NCI-H82 treated with DMSO at 0.1 percent for 48 hours (cell line): Measurements from ENCODE around the gene ADAMTS3.
"Not testable (repeated sequence)": the region's sequence is repeated elsewhere in the genome, so short reads cannot be mapped to it uniquely, and the experiment has no call there.

Source experiments
- DNase-seq: peaks from one replicate; lab custom pipeline; 2025; ENCODE audit not compliant: unreplicated experiment; lab: John Stamatoyannopoulos, UW

The ADAMTS3 gene

GRCh38 chr4:72473434-72473900 lies 95.6 kb downstream of the ADAMTS3 start:
- DNase-seq: no peak

GRCh38 chr4:72471816-72472215 lies 97.2 kb downstream of the ADAMTS3 start:
- no peak for DNase-seq

GRCh38 chr4:72468904-72469502 lies 100.0 kb downstream of the ADAMTS3 start:
- DNase-seq: no peak

GRCh38 chr4:72467633-72468032 lies 101.4 kb downstream of the ADAMTS3 start:
- no peak for DNase-seq

DNA sequence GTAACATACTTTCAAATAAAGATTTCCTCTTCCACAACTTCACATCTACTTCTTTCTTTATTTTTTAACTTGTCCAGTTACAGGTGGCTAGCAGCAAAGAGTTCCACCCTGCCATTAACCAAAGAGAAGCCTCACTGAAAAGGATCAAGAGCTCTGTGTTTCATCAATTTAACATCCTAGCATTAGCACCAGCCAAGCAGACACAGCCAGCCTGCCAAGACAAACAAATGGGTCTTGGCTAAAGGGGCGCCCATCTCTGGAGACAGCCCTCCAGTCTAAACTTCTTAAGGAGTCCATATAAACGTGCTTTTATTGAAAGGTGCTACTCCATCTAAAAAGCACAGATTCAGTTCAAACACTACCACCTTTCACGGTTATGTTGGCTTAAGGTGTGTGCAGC lies 105.3 kb downstream of the ADAMTS3 start:
- DNase-seq: no peak

GRCh38 chr4:72457158-72457557 lies 111.9 kb downstream of the ADAMTS3 start:
- DNase-seq: no peak

DNA sequence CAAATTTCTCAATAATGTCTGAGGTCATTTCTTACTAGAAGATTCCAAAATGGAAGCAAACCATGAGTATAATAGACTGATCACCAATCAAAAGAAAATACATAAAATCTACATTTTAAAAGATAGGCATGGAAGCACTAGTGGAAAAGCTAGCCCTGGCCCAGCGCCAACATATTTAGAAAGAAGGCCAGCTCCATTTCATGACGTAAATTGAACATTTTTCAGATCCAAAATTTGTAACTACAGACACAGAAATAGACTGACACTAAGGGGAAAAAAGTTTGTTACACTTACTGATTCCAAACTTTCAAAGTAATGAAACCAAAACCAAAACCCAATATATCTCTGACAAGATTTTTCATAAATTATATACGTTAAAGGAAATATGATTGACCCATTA lies 117.7 kb downstream of the ADAMTS3 start:
- DNase-seq: no peak

GRCh38 chr4:72449705-72450104 lies 119.3 kb downstream of the ADAMTS3 start:
- DNase-seq: no peak

DNA sequence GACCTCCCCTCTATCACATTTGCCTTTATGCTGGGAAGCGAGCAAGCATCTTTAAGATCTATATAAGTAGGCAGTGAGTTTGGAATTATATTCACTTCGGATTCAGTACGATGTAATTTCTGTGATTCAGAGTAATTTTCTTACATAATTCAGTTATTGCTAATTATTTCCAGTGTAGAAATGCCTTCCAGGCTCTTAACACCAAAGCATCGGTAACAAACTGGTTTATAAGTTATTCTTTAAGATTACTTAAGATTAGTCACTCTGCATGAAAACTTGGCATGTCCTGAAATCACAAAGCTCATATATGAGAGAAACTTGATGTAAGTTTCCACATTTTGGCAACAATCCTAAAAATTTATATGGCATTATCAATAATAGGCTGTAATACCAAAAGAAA lies 120.8 kb downstream of the ADAMTS3 start:
- no peak for DNase-seq

GRCh38 chr4:72446353-72447055 lies 122.5 kb downstream of the ADAMTS3 start:
- no peak for DNase-seq

DNA sequence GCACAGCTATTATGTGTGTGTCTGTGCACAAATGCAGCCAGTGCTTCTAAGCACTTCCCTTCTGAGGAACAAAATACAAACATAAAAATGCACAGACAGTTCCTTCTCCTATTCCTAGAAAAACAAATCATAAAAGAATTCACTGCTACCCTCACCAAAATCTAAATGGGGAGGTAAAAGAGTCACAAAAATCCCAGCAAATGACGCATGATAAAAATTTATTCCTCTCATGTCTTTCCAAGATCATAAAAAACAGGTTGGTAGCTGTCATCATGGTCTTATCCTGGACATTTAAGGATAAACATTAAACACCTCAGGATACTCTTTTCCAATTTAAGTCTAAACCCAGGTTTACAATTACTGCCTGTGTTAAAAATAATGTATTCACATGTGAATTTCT lies 124.9 kb downstream of the ADAMTS3 start:
- no peak for DNase-seq

GRCh38 chr4:72442715-72443114 lies 126.3 kb downstream of the ADAMTS3 start:
- DNase-seq: no peak

DNA sequence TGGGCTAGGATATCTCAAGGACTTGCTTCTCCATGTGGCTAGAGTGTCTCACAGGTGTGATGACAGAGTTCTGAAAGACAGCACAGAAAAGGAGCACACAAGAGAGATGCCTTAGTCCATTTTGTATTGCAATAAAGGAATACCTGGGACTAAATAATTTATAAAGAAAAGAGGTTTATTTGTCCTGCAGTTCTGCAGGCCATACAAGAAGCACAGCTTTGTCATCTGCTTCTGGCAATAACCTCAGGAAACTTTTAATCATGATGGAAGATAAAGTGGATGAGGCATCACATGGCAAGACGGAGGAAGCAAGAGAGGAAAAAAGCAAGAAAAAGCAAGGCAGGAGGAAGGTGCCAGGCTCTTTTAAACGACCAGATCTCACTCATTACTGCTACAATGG lies 126.9 kb downstream of the ADAMTS3 start:
- DNase-seq: no peak

- DNase-seq: no peak
Measured at GRCh38 chr4:72440386-72440785, 128.6 kb downstream of the ADAMTS3 start.

DNA sequence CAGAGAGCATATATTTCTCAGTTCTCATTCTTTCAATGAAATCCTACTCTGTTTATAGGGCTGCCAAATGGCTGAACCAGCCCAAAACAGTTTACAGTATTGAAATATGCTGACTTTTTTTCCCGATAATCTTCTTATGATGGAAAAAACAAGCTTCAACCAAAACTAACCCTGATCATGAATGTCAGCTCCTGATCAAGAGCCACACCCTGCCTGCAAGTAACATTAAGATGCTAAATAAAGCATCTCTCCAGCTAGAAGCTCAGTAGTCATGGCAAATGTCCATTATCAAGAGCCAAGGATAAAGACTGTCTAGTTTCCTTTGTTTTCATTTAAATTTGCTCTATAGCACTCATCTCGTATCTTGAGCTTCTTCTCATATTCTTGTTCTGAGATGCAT lies 136.0 kb downstream of the ADAMTS3 start:
- no peak for DNase-seq

DNA sequence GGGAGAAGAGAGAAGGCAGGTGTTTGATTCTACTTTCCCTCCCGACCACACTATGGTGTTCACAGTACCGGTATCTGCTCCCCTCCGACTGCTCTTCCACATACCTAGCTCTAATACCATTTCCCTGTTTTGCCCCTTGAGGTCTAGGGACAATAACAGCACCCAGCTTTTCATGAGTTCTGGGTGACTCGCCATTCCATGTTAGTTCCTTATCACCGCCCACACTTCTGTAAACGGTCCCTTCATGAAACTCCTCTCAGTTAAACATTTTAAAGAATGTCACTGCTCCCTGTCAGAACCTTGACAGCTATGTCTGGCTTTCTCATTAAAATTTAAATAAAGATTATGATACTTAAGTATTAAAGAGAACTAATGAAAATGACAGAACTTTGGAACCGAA lies 136.7 kb downstream of the ADAMTS3 start:
- no peak for DNase-seq

GRCh38 chr4:72430988-72431387 lies 138.0 kb downstream of the ADAMTS3 start:
- DNase-seq: no peak

GRCh38 chr4:72430050-72430449 lies 139.0 kb downstream of the ADAMTS3 start:
- DNase-seq: no peak

- no peak for DNase-seq
Measured at GRCh38 chr4:72429397-72429889, 139.6 kb downstream of the ADAMTS3 start.

DNA sequence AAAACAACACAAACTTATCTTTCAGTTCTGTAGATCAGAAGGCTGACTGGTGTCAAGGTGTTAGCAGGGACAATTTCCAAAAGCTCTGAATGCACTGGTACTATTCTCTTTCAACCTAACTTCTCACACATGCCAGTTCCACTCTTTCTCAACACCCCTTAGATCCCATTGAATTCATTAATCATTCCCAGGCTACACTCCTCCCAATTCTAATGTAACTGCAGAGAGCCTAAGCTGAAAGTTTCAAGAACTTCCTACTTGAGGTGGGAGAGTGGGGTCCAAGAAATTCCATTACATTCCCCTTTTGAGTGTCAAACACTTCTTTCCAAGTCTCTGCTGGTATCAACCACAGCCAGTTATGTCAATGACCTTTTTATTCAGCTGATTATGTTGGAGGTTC lies 142.0 kb downstream of the ADAMTS3 start:
- DNase-seq: no peak

- not testable (repeated sequence) for DNase-seq
Measured at GRCh38 chr4:72425908-72426307, 143.1 kb downstream of the ADAMTS3 start.

DNA sequence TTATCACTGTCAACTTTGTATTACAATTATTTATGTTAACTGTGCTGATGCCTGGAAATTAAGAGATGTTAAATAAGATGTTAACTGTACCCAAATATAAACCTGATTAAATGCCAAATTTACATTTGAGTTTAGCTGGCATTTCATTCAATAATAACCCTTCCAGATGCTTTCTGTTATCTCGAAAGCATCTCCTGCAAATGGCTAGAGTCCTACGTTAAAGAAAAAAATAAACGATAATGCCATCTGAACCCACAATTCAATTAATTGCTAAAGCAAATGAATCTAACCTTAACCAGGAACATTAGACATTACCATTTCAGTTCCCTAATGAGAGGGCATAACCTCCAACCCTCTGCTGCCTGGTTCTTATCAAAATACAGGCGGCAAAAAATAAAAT lies 145.0 kb downstream of the ADAMTS3 start:
- no peak for DNase-seq

DNA sequence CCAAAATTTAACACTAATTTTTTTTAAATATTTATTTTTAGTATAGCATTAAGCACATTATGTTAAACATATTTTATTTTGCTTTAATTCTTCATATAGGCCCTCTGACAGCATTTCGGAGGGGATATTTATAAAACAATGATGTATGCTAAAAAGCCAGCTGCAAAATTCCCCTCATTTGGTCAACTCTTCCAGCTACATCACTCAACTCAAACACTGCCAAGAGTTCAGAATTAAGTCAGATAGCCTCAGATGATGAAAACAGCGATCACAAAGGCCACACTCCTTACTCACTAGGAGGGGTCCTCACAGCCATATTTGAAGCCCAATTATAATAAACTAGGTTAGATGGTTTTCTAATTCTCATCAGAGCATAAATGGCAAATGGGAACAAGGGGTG lies 146.6 kb downstream of the ADAMTS3 start:
- no peak for DNase-seq
